H9 (cell line): ENCODE measurements around the gene PLXNB3. TPM values are rescaled to one million over a fixed set of nuclear protein-coding genes. Genes with fewer than 3 reads are reported as not detected.

Experiments used
- DNase-seq: peaks from one replicate; pipeline ENCODE4 v3.0.0-alpha.2; 2017
- H2AFZ ChIP-seq: one replicate; pipeline ENCODE4 v1.6.1; 2013; ENCODE audit warnings: mild to moderate bottlenecking, low read length, control low read depth, moderate library complexity
- H2AK5ac ChIP-seq: 2 replicates; pipeline ENCODE4 v1.6.1; 2013; ENCODE audit warnings: low read length, control low read depth, mixed read lengths; ENCODE audit not compliant: insufficient read length
- H2BK120ac ChIP-seq: one replicate; pipeline ENCODE4 v1.6.1; 2013; ENCODE audit warnings: low read depth, mild to moderate bottlenecking, low read length, control low read depth, inconsistent platforms; ENCODE audit not compliant: poor library complexity, severe bottlenecking
- H2BK12ac ChIP-seq: 2 replicates; pipeline ENCODE4 v1.6.1; 2013; ENCODE audit warnings: low read length, control low read depth, mixed read lengths, low read depth; ENCODE audit not compliant: insufficient read length
- H2BK15ac ChIP-seq: 2 replicates; pipeline ENCODE4 v1.6.1; 2013; ENCODE audit warnings: low read depth, low read length, control low read depth
- H2BK20ac ChIP-seq: one replicate; pipeline ENCODE4 v1.6.1; 2013; ENCODE audit warnings: low read depth, mild to moderate bottlenecking, low read length, control low read depth, inconsistent platforms; ENCODE audit not compliant: poor library complexity, severe bottlenecking
- H2BK5ac ChIP-seq: 2 replicates; pipeline ENCODE4 v1.6.1; 2013; ENCODE audit warnings: low read length, control low read depth, mixed read lengths; ENCODE audit not compliant: insufficient read length
- H3K14ac ChIP-seq: 2 replicates; pipeline ENCODE4 v1.6.1; 2013; ENCODE audit warnings: low read length, control low read depth; ENCODE audit not compliant: insufficient read depth
- H3K18ac ChIP-seq: 2 replicates; pipeline ENCODE4 v1.6.1; 2013; ENCODE audit warnings: low read depth, mild to moderate bottlenecking, mixed read lengths, low read length, control low read depth; ENCODE audit not compliant: insufficient read length
- H3K23ac ChIP-seq: 2 replicates; pipeline ENCODE4 v1.6.1; 2013; ENCODE audit warnings: low read length, control low read depth, mixed read lengths, low read depth; ENCODE audit not compliant: insufficient read length
- H3K23me2 ChIP-seq: 2 replicates; pipeline ENCODE4 v1.6.1; 2013; ENCODE audit warnings: low read depth, mild to moderate bottlenecking, mixed read lengths, low read length, control low read depth; ENCODE audit not compliant: insufficient read length, poor library complexity, severe bottlenecking
- H3K27ac ChIP-seq: 2 replicates; pipeline ENCODE4 v1.5.1; 2013; ENCODE audit warnings: low read length, control low read depth, mixed read lengths, low read depth; ENCODE audit not compliant: insufficient read length
- H3K27me3 ChIP-seq: 2 replicates; pipeline ENCODE4 v1.6.1; 2013; ENCODE audit warnings: low read length, control low read depth, inconsistent platforms; ENCODE audit not compliant: insufficient read depth
- H3K4ac ChIP-seq: 2 replicates; pipeline ENCODE4 v1.6.1; 2013; ENCODE audit warnings: low read depth, mild to moderate bottlenecking, control low read depth, inconsistent platforms, low read length, moderate library complexity
- H3K4me1 ChIP-seq: 2 replicates; pipeline ENCODE4 v1.6.1; 2013; ENCODE audit warnings: low read length, control low read depth, inconsistent platforms; ENCODE audit not compliant: insufficient read depth
- H3K4me2 ChIP-seq: 2 replicates; pipeline ENCODE4 v1.6.1; 2013; ENCODE audit warnings: low read length, control low read depth, mixed read lengths; ENCODE audit not compliant: insufficient read length, insufficient read depth
- H3K56ac ChIP-seq: 2 replicates; pipeline ENCODE4 v1.6.1; 2013; ENCODE audit warnings: low read depth, mild to moderate bottlenecking, mixed read lengths, low read length, control low read depth; ENCODE audit not compliant: insufficient read length
- H3K79me1 ChIP-seq: 2 replicates; pipeline ENCODE4 v1.6.1; 2013; ENCODE audit warnings: low read depth, mild to moderate bottlenecking, moderate library complexity, low read length, control low read depth, inconsistent platforms; ENCODE audit not compliant: insufficient read depth, poor library complexity, severe bottlenecking
- H3K79me2 ChIP-seq: 2 replicates; pipeline ENCODE4 v1.6.1; 2013; ENCODE audit warnings: low read length, control low read depth, inconsistent platforms; ENCODE audit not compliant: insufficient read depth
- H3K9ac ChIP-seq: 2 replicates; pipeline ENCODE4 v1.6.1; 2013; ENCODE audit warnings: low read length, control low read depth, mixed read lengths; ENCODE audit not compliant: insufficient read length; ENCODE audit errors: extremely low read depth
- H3K9me3 ChIP-seq: one replicate; pipeline ENCODE4 v1.6.1; 2013; ENCODE audit warnings: low read depth, low read length, inconsistent platforms; ENCODE audit not compliant: control insufficient read depth
- H3T11ph ChIP-seq: one replicate; pipeline ENCODE4 v1.6.1; 2013; ENCODE audit warnings: mild to moderate bottlenecking, low read length, control low read depth, inconsistent platforms
- H4K20me1 ChIP-seq: one replicate; pipeline ENCODE4 v1.6.1; 2013; ENCODE audit not compliant: control insufficient read depth, insufficient read length, insufficient read depth
- H4K5ac ChIP-seq: 2 replicates; pipeline ENCODE4 v1.6.1; 2013; ENCODE audit warnings: low read depth, mild to moderate bottlenecking, mixed read lengths, low read length, control low read depth; ENCODE audit not compliant: insufficient read length
- H4K8ac ChIP-seq: replicated peaks from 2 replicates; pipeline ENCODE4 v1.6.1; 2013; ENCODE audit warnings: low read length, control low read depth, mixed read lengths, low read depth; ENCODE audit not compliant: insufficient read length
- H4K91ac ChIP-seq: 2 replicates; pipeline ENCODE4 v1.6.1; 2013; ENCODE audit warnings: low read depth, mild to moderate bottlenecking, moderate library complexity, mixed read lengths, low read length, control low read depth; ENCODE audit not compliant: insufficient read length
- H3K27ac Mint-ChIP-seq, 3 experiments: 2 replicates in 2 of 3; 3 replicates in 1 of 3; pipeline ENCODE4 v1.8.0; 2020 to 2021; ENCODE audit warnings: mixed read lengths in 3 of 3, mild to moderate bottlenecking in 1 of 3, moderate library complexity in 1 of 3
- H3K27me3 Mint-ChIP-seq: 2 replicates; pipeline ENCODE4 v1.8.0; 2021; ENCODE audit warnings: low read depth, mild to moderate bottlenecking, moderate library complexity, mixed read lengths
- H3K36me3 Mint-ChIP-seq, 3 experiments: 2 replicates in 2 of 3; 3 replicates in 1 of 3; pipeline ENCODE4 v1.8.0; 2020 to 2021; ENCODE audit warnings: low read depth in 3 of 3, mixed read lengths in 3 of 3; ENCODE audit not compliant: insufficient read depth in 1 of 3
- H3K4me1 Mint-ChIP-seq, 2 experiments: 2 replicates each; pipeline ENCODE4 v1.8.0; 2020; ENCODE audit warnings: mixed read lengths in 2 of 2
- H3K4me3 Mint-ChIP-seq, 2 experiments: 2 replicates in 1 of 2; 3 replicates in 1 of 2; pipeline ENCODE4 v1.8.0; 2020 to 2021; ENCODE audit warnings: mild to moderate bottlenecking in 2 of 2, mixed read lengths in 2 of 2, moderate library complexity in 1 of 2
- H3K9me3 Mint-ChIP-seq, 2 experiments: 2 replicates in 1 of 2; 3 replicates in 1 of 2; pipeline ENCODE4 v1.8.0; 2020; ENCODE audit warnings: mild to moderate bottlenecking in 2 of 2, mixed read lengths in 2 of 2, moderate library complexity in 1 of 2
- CTCF ChIP-seq: fragments of 200-600 bp; sonication (generic); conservative IDR thresholded peaks from 3 replicates; pipeline ENCODE4 v1.8.0; 2021; ENCODE audit warnings: antibody characterized with exemption, mild to moderate bottlenecking
- WGBS: extraction: QIAGEN DNeasy Blood & Tissue Kit; methylation state at CpG from one replicate; pipeline ENCODE4 v1.1.7; 2013; ENCODE audit warnings: missing lambda C conversion rate, low lambda C conversion rate, mixed read lengths; ENCODE audit not compliant: insufficient read length; ENCODE audit errors: extremely low coverage; 5-methylcytosine and 5-hydroxymethylcytosine counted together
- total RNA-seq: library from RNA; stranded (reverse); gene quantifications from 2 replicates; pipeline ENCODE4 v1.2.1, GENCODE V29; 2021

Gene PLXNB3
- total RNA-seq, 1 experiment from 2014 or later, result 1.9 TPM

- no peak for DNase-seq
- Histone ChIP-seq H3K9ac (no peak overlapping the region), H2BK15ac (no peak overlapping the region), H3T11ph (no peak overlapping the region), H2AK5ac (no peak overlapping the region), H3K9me3 (no peaks in the 10 kb centered on the region), H4K20me1 (no peaks in the 10 kb centered on the region), H3K14ac (no peak overlapping the region), H4K91ac (no peak overlapping the region), H2AFZ (no peak overlapping the region), H2BK12ac (no peak overlapping the region), H3K23me2 (no peaks in the 10 kb centered on the region), H4K5ac (no peak overlapping the region), H3K27ac (no peak overlapping the region), H2BK20ac (no peak overlapping the region), H3K27me3 (no peaks in the 10 kb centered on the region), H2BK5ac (no peak overlapping the region), H3K56ac (no peak overlapping the region), H3K4ac (no peak overlapping the region), H3K23ac (no peak overlapping the region), H3K79me1 (no peaks in the 10 kb centered on the region), H3K4me1 (no peaks in the 10 kb centered on the region), H3K18ac (no peak overlapping the region), H3K79me2 (no peaks in the 10 kb centered on the region), H4K8ac (no peak overlapping the region), H3K4me2 (no peak overlapping the region), H2BK120ac (no peak overlapping the region)
- Mint-ChIP-seq H3K36me3 (peaks cover 0 to 2% (median 0%) of the 10 kb centered on the region in 3 experiments; a peak in 1 of 7 replicates), H3K4me3 (no peak overlapping the region; a peak in 1 of 5 replicates), H3K27ac (no peak overlapping the region; a peak in 1 of 7 replicates), H3K9me3 (peaks cover 25 to 55% of the 10 kb centered on the region in 2 experiments), H3K4me1 (no peaks in the 10 kb centered on the region), H3K27me3 (no peaks in the 10 kb centered on the region; the same call in 1 of the 2 replicates)
- no CpG with 5 or more reads among the region's 21 CpGs for WGBS
- TF ChIP-seq CTCF, result no peak
Observed at GRCh38 chrX:153772316-153773217, 8.5 kb downstream of the PLXNB3 start.
